ENCODE measurements around the gene RABEP1.

DNA sequence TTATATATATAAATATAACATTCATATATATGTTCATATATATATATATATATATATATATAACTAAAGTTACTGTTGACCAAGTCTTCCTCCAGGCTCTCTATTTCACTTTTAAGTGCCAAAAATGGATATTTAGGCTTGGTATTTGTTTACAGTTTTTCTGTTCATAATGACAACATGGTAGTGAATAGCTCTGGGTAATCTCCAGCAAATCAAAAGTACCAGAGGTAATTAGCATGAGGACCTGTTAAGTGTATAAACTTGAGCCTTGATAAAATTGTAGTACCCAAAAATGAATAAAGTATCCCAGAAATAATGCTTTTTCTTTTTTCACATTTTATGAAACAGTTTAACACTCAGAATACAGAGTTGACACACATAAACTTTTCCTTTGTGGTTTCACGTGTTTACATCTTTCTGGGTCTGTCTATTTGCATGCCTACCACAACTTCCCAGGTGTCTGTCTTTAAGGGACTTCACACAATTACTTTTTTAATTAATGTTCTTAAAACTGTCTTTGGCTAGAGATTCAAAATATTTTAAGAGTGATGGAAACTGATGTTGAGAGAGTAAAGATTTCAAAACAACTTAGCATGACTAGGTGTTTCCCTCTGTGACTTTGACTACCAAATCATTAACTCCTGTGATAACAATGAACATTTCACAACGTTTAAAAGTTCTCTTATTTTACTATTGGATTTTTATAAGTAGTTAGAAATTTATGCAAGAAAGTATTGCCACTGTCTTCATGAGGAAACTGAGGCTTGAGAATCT, 47.9 kb downstream of the RABEP1 start:
- TF ChIP-seq, protein P1, sequence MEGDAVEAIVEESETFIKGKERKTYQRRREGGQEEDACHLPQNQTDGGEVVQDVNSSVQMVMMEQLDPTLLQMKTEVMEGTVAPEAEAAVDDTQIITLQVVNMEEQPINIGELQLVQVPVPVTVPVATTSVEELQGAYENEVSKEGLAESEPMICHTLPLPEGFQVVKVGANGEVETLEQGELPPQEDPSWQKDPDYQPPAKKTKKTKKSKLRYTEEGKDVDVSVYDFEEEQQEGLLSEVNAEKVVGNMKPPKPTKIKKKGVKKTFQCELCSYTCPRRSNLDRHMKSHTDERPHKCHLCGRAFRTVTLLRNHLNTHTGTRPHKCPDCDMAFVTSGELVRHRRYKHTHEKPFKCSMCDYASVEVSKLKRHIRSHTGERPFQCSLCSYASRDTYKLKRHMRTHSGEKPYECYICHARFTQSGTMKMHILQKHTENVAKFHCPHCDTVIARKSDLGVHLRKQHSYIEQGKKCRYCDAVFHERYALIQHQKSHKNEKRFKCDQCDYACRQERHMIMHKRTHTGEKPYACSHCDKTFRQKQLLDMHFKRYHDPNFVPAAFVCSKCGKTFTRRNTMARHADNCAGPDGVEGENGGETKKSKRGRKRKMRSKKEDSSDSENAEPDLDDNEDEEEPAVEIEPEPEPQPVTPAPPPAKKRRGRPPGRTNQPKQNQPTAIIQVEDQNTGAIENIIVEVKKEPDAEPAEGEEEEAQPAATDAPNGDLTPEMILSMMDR (IDR thresholded peaks at IDR 0.05; ENCODE audit: poor library complexity), result no peak
- no peak for TF ChIP-seq EZH2phosphoT487 (IDR thresholded peaks at IDR 0.05; ENCODE audit: low read depth, severe bottlenecking, unreplicated experiment)
